DND-41 (cell line): Measurements from ENCODE around the gene ST6GALNAC4.

Experiments
- ATAC-seq: fragments of 200-7000 bp; cut with Tn5 transposase; 3 replicates; pipeline ENCODE4 v1.9.1; 2021; ENCODE audit warnings: low read depth; ENCODE audit not compliant: insufficient read depth
- DNase-seq: peaks from one replicate; pipeline ENCODE4 v3.0.0-alpha.2; 2020
- H2AFZ ChIP-seq: 2 replicates; pipeline ENCODE4 v1.6.0; 2012; ENCODE audit warnings: low read depth, low read length
- H3K27ac ChIP-seq: 2 replicates; pipeline ENCODE4 v1.5.1; 2012; ENCODE audit warnings: low read length, inconsistent platforms
- H3K27me3 ChIP-seq: fragments of 200-600 bp; sonication (generic); 2 replicates; pipeline ENCODE4 v1.6.0; 2012; ENCODE audit warnings: low read length, mild to moderate bottlenecking, inconsistent platforms; ENCODE audit not compliant: insufficient read depth, poor library complexity
- H3K36me3 ChIP-seq: 2 replicates; pipeline ENCODE4 v1.5.1; 2012; ENCODE audit warnings: low read length, inconsistent platforms; ENCODE audit not compliant: insufficient read depth
- H3K4me1 ChIP-seq: 2 replicates; pipeline ENCODE4 v1.5.1; 2012; ENCODE audit warnings: mild to moderate bottlenecking, low read length; ENCODE audit not compliant: insufficient read depth
- H3K4me2 ChIP-seq: 2 replicates; pipeline ENCODE4 v1.6.0; 2012; ENCODE audit warnings: mild to moderate bottlenecking, moderate library complexity, low read length, inconsistent platforms; ENCODE audit not compliant: insufficient read depth
- H3K4me3 ChIP-seq, 2 experiments: fragments of 200-600 bp in 1 of 2; shearing (Covaris generic) in 1 of 2; 2 replicates each; pipeline ENCODE4 v1.5.1; 2012 to 2016; ENCODE audit warnings: inconsistent platforms in 2 of 2, low read length in 2 of 2, mild to moderate bottlenecking in 2 of 2, low read depth in 1 of 2, moderate library complexity in 1 of 2
- H3K79me2 ChIP-seq: 2 replicates; pipeline ENCODE4 v1.6.0; 2012; ENCODE audit warnings: low read length, inconsistent platforms; ENCODE audit not compliant: insufficient read depth
- H3K9ac ChIP-seq: 2 replicates; pipeline ENCODE4 v1.6.0; 2012; ENCODE audit warnings: low read depth, mild to moderate bottlenecking, inconsistent platforms, low read length, moderate library complexity
- H3K9me3 ChIP-seq: 2 replicates; pipeline ENCODE4 v1.5.1; 2012; ENCODE audit warnings: low read length, moderate library complexity, mild to moderate bottlenecking, inconsistent platforms; ENCODE audit not compliant: insufficient read depth, severe bottlenecking
- H4K20me1 ChIP-seq: 2 replicates; pipeline ENCODE4 v1.6.0; 2012; ENCODE audit warnings: low read length; ENCODE audit not compliant: insufficient read depth
- EZH2 ChIP-seq: IDR thresholded peaks from 3 replicates; pipeline ENCODE4 v1.6.1; 2012; ENCODE audit warnings: borderline replicate concordance, low read depth, mild to moderate bottlenecking, moderate library complexity, low read length, inconsistent platforms; ENCODE audit not compliant: severe bottlenecking
- TF ChIP-seq, protein P1 (sequence below): IDR thresholded peaks from 2 replicates; pipeline ENCODE4 v1.5.1; 2012; ENCODE audit warnings: borderline replicate concordance, low read length, moderate library complexity, mild to moderate bottlenecking; ENCODE audit not compliant: poor library complexity, severe bottlenecking; ENCODE audit errors: extremely low read depth

The ST6GALNAC4 gene, protein sequence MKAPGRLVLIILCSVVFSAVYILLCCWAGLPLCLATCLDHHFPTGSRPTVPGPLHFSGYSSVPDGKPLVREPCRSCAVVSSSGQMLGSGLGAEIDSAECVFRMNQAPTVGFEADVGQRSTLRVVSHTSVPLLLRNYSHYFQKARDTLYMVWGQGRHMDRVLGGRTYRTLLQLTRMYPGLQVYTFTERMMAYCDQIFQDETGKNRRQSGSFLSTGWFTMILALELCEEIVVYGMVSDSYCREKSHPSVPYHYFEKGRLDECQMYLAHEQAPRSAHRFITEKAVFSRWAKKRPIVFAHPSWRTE

DNA sequence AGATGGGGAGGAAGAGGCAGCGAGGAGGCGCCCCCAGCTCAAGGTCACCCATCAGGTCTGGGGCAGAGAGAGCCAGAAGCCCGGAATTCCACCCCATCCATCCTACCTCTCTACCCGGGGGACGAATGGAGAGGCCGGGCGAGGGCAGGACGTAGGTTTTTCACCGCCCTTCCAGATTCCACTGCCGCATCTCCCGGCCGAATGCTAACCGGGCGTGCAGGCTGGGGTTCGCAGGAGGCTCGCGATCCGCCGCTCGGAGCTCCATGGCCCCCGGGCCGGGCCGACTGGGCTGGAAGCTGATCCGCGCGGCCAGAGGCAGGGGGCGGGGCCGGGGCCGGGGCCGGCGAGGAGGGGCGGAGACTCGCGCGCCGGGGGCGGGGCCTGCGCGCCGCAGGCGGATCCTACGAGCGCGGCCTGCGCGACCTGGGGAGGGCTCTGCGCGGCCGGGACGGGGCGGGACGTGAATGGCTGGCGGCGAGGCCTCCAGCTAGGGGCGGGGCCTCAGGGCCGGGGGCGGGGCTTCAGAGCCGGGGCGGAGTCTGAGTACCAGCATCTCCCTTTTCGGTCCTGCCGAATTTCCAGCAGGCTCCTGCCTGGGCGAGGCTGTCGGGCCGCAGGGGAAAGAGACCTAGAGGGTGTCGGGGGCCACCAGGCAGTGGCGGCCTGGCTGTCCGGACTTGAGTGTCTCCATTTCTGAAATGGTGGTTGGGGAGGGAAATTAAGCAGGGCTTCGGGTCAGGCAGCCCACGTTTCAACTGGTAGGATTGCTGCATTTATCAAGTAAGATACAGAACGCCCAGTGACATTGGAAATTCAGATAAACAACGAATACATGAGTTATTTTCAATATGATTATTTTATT is at the start of gene ST6GALNAC4:
Gene ST6GALNAC4 (minus strand): TSS at position 322 of the 862 bp plus-strand sequence. CDS start 622 bp downstream, outside the sequence.
- Histone ChIP-seq H3K79me2 (no peaks in the 10 kb centered on the region), H3K9ac (peak within 1 kb of the TSS; percentile 64), H3K4me2 (peak within 1 kb of the TSS; percentile 96), H3K9me3 (no peaks in the 10 kb centered on the region), H2AFZ (peak within 1 kb of the TSS; percentile 88), H3K27ac (peak within 1 kb of the TSS; percentile 59; the same call in 1 of the 2 replicates), H4K20me1 (no peaks in the 10 kb centered on the region), H3K36me3 (peaks cover 5% of the 10 kb centered on the region; the same call in 1 of the 2 replicates), H3K4me1 (peaks cover 41% of the 10 kb centered on the region), H3K4me3 (peak within 1 kb of the TSS; percentile 24 to 69; a peak in 3 of 4 replicates), H3K27me3 (no peaks in the 10 kb centered on the region)
- ATAC-seq (peak; percentile 91), DNase-seq (peak; percentile 92)
- no peak for TF ChIP-seq EZH2
- TF ChIP-seq, protein P1, sequence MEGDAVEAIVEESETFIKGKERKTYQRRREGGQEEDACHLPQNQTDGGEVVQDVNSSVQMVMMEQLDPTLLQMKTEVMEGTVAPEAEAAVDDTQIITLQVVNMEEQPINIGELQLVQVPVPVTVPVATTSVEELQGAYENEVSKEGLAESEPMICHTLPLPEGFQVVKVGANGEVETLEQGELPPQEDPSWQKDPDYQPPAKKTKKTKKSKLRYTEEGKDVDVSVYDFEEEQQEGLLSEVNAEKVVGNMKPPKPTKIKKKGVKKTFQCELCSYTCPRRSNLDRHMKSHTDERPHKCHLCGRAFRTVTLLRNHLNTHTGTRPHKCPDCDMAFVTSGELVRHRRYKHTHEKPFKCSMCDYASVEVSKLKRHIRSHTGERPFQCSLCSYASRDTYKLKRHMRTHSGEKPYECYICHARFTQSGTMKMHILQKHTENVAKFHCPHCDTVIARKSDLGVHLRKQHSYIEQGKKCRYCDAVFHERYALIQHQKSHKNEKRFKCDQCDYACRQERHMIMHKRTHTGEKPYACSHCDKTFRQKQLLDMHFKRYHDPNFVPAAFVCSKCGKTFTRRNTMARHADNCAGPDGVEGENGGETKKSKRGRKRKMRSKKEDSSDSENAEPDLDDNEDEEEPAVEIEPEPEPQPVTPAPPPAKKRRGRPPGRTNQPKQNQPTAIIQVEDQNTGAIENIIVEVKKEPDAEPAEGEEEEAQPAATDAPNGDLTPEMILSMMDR, result no peak

DNA sequence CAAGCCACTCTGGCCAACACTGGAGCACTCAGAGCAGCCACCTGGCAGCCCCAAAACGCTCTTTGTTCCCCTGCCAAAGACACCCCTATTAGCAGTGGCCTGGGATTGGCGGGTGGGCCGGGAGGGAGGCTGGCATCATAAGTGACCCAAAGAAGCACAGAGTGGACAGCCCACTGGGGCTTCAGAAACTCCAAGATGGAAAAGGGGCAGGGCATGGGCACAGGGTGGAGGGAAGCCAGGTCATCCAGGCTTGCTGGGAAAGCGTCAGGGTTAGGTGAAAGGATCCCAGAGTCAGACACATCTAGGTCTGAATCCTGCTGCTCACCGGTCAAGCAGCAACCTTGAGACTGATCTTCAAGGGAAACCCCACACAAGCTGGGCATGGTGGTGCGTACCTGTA is 49.1 kb upstream of the ST6GALNAC4 start:
- Histone ChIP-seq H3K4me1 (no peaks in the 10 kb centered on the region), H3K4me2 (no peak overlapping the region), H3K79me2 (no peaks in the 10 kb centered on the region; the same call in 1 of the 2 replicates), H3K36me3 (no peaks in the 10 kb centered on the region), H4K20me1 (peaks cover 56% of the 10 kb centered on the region), H3K9ac (no peak overlapping the region), H3K27me3 (no peaks in the 10 kb centered on the region), H2AFZ (no peak overlapping the region), H3K4me3 (no peak overlapping the region), H3K9me3 (no peaks in the 10 kb centered on the region), H3K27ac (no peak overlapping the region)
- DNase-seq (no peak), ATAC-seq (no peak)
- TF ChIP-seq EZH2, result no peak
- TF ChIP-seq, protein P1, result no peak

DNA sequence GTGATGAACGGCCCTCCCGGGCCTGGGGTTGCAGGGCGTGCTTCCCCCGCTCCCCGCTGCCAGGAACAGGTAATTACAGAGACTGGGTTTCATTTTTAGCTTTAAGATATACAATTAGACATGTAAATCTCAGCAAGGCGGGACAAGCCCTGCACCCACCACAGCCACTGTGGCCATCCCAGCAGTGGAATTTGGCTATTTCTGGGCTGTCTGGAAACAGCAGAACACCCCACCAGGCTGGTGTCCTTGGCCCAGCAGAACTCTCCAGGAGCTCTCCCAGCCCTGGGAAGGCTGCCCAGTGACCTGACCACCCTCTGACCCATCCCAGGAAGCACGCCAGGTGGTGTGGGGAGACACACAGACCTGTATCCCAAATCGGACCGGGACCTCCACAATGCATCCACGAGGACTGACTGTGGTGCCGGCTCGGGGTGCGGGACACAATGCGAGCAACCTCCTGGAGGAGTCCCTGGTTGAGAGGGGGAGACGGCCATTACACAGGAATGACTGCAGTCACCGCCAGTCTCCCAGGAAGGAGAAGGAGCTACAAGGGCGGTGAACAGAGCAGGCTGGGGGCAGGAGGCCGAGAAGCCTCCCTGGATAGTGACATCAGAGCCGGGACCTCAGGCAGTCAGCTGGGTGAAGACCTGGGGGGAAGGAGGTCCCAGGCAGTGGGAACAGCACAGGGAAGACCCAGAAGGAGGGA is 46.7 kb upstream of the ST6GALNAC4 start:
- no peaks in the 10 kb centered on the region for H3K9me3 ChIP-seq
- no peak overlapping the region for H3K27ac ChIP-seq
- no peak overlapping the region for H3K9ac ChIP-seq
- no peak overlapping the region for H3K4me2 ChIP-seq
- peaks cover 46% of the 10 kb centered on the region for H4K20me1 ChIP-seq
- no peaks in the 10 kb centered on the region for H3K36me3 ChIP-seq
- no peaks in the 10 kb centered on the region for H3K4me1 ChIP-seq
- no peaks in the 10 kb centered on the region for H3K27me3 ChIP-seq
- H3K79me2 ChIP-seq, result no peaks in the 10 kb centered on the region; the same call in 1 of the 2 replicates
- ATAC-seq, result no peak
- no peak for DNase-seq
- no peak overlapping the region for H3K4me3 ChIP-seq
- no peak overlapping the region for H2AFZ ChIP-seq
- no peak for TF ChIP-seq EZH2
- TF ChIP-seq, protein P1, result no peak
